Measurements from ENCODE around the gene ORMDL3. TPM values are rescaled to one million over a fixed set of nuclear protein-coding genes. Genes with fewer than 3 reads are reported as not detected.
"Not testable (repeated sequence)": the region's sequence is repeated elsewhere in the genome, so short reads cannot be mapped to it uniquely, and the experiment has no call there.

The ORMDL3 gene
- polyA plus RNA-seq, 3 donors = 9.4 to 13.5 (median 11.8) TPM

DNA sequence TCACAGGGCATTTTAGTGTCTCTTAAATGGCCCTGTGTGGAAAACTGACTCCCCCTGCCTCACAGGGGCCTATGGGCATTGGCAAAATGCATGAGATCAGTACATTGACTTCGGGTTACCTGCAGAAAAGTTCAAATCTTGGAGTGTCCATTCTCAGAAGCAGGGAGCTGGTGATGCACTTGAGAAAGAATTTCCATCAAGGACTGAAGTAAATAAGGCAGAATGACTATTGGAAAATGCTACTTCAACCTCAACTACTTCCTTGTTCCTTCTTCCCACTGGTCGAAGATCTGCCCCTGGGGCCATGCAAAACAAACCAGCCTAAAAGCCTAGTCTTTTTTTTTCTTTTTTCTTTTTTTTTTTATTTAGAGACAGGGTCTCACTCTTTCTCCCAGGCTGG lies 21.6 kb upstream of the ORMDL3 start:
- Histone ChIP-seq H3K27me3 (ENCODE audit: control insufficient read depth in 2 of 2, insufficient read depth in 2 of 2, low read length in 2 of 2) (no peaks in the 10 kb centered on the region), H3K4me3 (replicated peaks in 1 of 3; ENCODE audit: low read depth in 2 of 3, low read length in 3 of 3) (no peak overlapping the region), H3K4me2 (replicated peaks; ENCODE audit: extremely low read depth, low read length, poor library complexity, severe bottlenecking) (no peak overlapping the region), H3K9ac (ENCODE audit: insufficient read depth, low read length, poor library complexity, severe bottlenecking) (no peak overlapping the region), H3K9me3 (replicated peaks in 1 of 2; ENCODE audit: control insufficient read depth in 1 of 2, insufficient read depth in 1 of 2, low read length in 2 of 2) (no peaks in the 10 kb centered on the region), H3K27ac (ENCODE audit: low read depth in 1 of 2, low read length in 2 of 2) (no peak overlapping the region), H2AFZ (ENCODE audit: insufficient read depth, low read depth, low read length, poor library complexity, severe bottlenecking) (no peak overlapping the region), H3K4me1 (ENCODE audit: control insufficient read depth in 1 of 2, insufficient read depth in 2 of 2, low read length in 2 of 2) (peaks cover 12 to 13% of the 10 kb centered on the region in 2 donors), H3K79me2 (ENCODE audit: insufficient read depth, low read length) (no peaks in the 10 kb centered on the region), H3K36me3 (replicated peaks in 1 of 2; ENCODE audit: control insufficient read depth in 1 of 2, insufficient read depth in 2 of 2, low read length in 2 of 2) (no peaks in the 10 kb centered on the region), H4K20me1 (ENCODE audit: insufficient read depth, low read length) (no peaks in the 10 kb centered on the region)
- peaks cover 6 to 16% (median 8%) of the 10 kb centered on the region in 3 donors for H3K27me3 Mint-ChIP-seq (ENCODE audit: low read depth in 3 of 3)
- DNase-seq = no peak
- intact Hi-C loops (cut with micrococcal nuclease) = no loop called here
- 20% methylated on average over 1 of the region's 2 CpGs for WGBS (ENCODE audit: insufficient coverage)
- TF ChIP-seq, protein P1, sequence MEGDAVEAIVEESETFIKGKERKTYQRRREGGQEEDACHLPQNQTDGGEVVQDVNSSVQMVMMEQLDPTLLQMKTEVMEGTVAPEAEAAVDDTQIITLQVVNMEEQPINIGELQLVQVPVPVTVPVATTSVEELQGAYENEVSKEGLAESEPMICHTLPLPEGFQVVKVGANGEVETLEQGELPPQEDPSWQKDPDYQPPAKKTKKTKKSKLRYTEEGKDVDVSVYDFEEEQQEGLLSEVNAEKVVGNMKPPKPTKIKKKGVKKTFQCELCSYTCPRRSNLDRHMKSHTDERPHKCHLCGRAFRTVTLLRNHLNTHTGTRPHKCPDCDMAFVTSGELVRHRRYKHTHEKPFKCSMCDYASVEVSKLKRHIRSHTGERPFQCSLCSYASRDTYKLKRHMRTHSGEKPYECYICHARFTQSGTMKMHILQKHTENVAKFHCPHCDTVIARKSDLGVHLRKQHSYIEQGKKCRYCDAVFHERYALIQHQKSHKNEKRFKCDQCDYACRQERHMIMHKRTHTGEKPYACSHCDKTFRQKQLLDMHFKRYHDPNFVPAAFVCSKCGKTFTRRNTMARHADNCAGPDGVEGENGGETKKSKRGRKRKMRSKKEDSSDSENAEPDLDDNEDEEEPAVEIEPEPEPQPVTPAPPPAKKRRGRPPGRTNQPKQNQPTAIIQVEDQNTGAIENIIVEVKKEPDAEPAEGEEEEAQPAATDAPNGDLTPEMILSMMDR (IDR thresholded peaks at IDR 0.05) = no peak
- H3K9me3 Mint-ChIP-seq = peaks cover 0 to 1% (median 0%) of the 10 kb centered on the region in 7 donors
- H3K36me3 Mint-ChIP-seq = no peaks in the 10 kb centered on the region
- H3K27ac Mint-ChIP-seq = no peak overlapping the region
- no peak overlapping the region for H3K4me3 Mint-ChIP-seq
- H3K4me1 Mint-ChIP-seq = peaks cover 20% of the 10 kb centered on the region

DNA sequence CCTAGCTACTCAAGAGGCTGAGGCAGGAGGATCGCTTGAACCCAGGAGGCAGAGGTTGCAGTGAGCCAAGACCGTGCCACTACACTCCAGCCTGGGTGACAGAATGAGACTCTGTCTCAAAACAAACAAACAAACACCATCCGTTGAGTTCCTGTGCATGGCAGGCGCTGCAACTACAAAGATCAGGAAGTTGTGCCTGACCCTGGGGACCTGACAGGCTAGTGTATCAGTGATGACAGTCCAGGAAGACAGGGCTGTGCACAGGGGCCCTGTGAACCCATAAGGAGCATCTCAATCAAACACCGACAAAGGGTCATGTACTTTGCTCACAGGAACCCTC lies 21.1 kb upstream of the ORMDL3 start:
- H3K36me3 Mint-ChIP-seq = not testable (repeated sequence)
- peaks cover 17% of the 10 kb centered on the region for H3K4me1 Mint-ChIP-seq

More for the DNA sequence above, 21.1 kb upstream of the ORMDL3 start:
- H3K27ac ChIP-seq (ENCODE audit: low read depth in 1 of 2, low read length in 2 of 2); H3K4me3 Mint-ChIP-seq; H3K27ac Mint-ChIP-seq; H3K4me3 ChIP-seq (replicated peaks in 1 of 3; ENCODE audit: low read depth in 2 of 3, low read length in 3 of 3); H2AFZ ChIP-seq (ENCODE audit: insufficient read depth, low read depth, low read length, poor library complexity, severe bottlenecking); H3K9ac ChIP-seq (ENCODE audit: insufficient read depth, low read length, poor library complexity, severe bottlenecking); DNase-seq; H3K27me3 ChIP-seq (ENCODE audit: control insufficient read depth in 2 of 2, insufficient read depth in 2 of 2, low read length in 2 of 2); H3K36me3 ChIP-seq (replicated peaks in 1 of 2; ENCODE audit: control insufficient read depth in 1 of 2, insufficient read depth in 2 of 2, low read length in 2 of 2); H3K79me2 ChIP-seq (ENCODE audit: insufficient read depth, low read length); H3K4me2 ChIP-seq (replicated peaks; ENCODE audit: extremely low read depth, low read length, poor library complexity, severe bottlenecking); H3K9me3 Mint-ChIP-seq; H4K20me1 ChIP-seq (ENCODE audit: insufficient read depth, low read length); intact Hi-C loops (cut with micrococcal nuclease); H3K4me1 ChIP-seq (ENCODE audit: control insufficient read depth in 1 of 2, insufficient read depth in 2 of 2, low read length in 2 of 2); H3K9me3 ChIP-seq (replicated peaks in 1 of 2; ENCODE audit: control insufficient read depth in 1 of 2, insufficient read depth in 1 of 2, low read length in 2 of 2): not testable (repeated sequence)
- peaks cover 6 to 16% (median 8%) of the 10 kb centered on the region in 3 donors for H3K27me3 Mint-ChIP-seq (ENCODE audit: low read depth in 3 of 3)
- WGBS (ENCODE audit: insufficient coverage) = 86% methylated on average over 4 of the region's 5 CpGs
